Activated B cell treated with CpG ODN at 0.5 μM for 24 hours (primary cell): ENCODE measurements around the gene PSMD5. TPM values are rescaled to one million over a fixed set of nuclear protein-coding genes. Genes with fewer than 3 reads are reported as not detected.

Experiments used
- ATAC-seq: fragments of 200-7000 bp; cut with Tn5 transposase; one replicate; pipeline ENCODE4 v1.10.0; 2021; ENCODE audit warnings: low read depth, mild to moderate bottlenecking, moderate library complexity
- CTCF ChIA-PET: fragments of 350-600 bp; sonication (Branson Sonifier 250); formaldehyde crosslinking; loops from one replicate; lab custom pipeline; 2021; ENCODE audit warnings: antibody characterized with exemption; lab: Charles Lee
- POLR2A ChIA-PET: fragments of 350-600 bp; sonication (Branson Sonifier 250); formaldehyde crosslinking; loops from one replicate; lab custom pipeline; 2021; ENCODE audit warnings: antibody characterized with exemption; lab: Charles Lee
- DNase-seq: peaks from one replicate; pipeline ENCODE4 v3.0.0; 2022
- H3K27ac Mint-ChIP-seq: one replicate; pipeline ENCODE4 v1.8.0; 2020; ENCODE audit warnings: mixed read lengths
- H3K27me3 Mint-ChIP-seq: one replicate; pipeline ENCODE4 v1.8.0; 2021; ENCODE audit warnings: mixed read lengths
- H3K36me3 Mint-ChIP-seq: one replicate; pipeline ENCODE4 v1.8.0; 2021; ENCODE audit warnings: low read depth, mixed read lengths
- H3K4me1 Mint-ChIP-seq: one replicate; pipeline ENCODE4 v1.8.0; 2021; ENCODE audit warnings: mixed read lengths
- H3K4me3 Mint-ChIP-seq: one replicate; pipeline ENCODE4 v1.8.0; 2020; ENCODE audit warnings: mild to moderate bottlenecking, mixed read lengths
- H3K9me3 Mint-ChIP-seq: one replicate; pipeline ENCODE4 v1.8.0; 2020; ENCODE audit warnings: mixed read lengths
- CTCF ChIP-seq: fragments of 200-600 bp; IDR thresholded peaks from one replicate; pipeline ENCODE4 v1.8.0; 2022; ENCODE audit warnings: antibody characterized with exemption, mild to moderate bottlenecking
- intact Hi-C: fragments of 100-400 bp; cut with micrococcal nuclease; formaldehyde crosslinking; loops from one replicate; pipeline ENCODE4 v1.15.1; 2024
- total RNA-seq: library from RNA; stranded (reverse); gene quantifications from 2 replicates; pipeline ENCODE4 v1.2.3, GENCODE V29; 2022

Gene PSMD5
- total RNA-seq, 1 donor from 2014 or later, result 38.9 TPM

DNA sequence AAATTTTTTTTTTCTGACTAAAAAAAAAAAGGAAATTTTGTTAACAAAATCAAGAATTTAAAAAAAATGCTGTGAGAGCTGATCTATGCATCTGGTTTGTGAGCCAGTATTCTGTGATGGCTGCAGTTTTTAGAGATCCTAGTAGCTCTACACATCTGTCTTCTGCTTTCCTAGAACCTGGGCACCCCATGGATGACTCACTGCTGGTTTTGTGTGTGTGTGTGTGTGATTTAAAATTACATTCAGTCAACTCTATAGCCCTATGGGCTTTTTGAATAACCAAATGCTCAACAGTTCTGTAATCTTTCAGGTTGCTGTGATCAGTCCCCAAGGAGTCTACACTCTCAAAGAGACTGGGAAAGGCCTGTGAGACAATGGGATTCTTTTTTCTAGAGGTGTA, 2.5 kb upstream of the PSMD5 start:
- intact Hi-C loops, result no loop called here
- ATAC-seq (no peak), DNase-seq (no peak)
- POLR2A ChIA-PET, result interaction anchor here (1.4 kb wide), 1 partner anchor 52 kb away, joined by 3 read pairs; the partner anchor contains the start of gene FBXW2
- Mint-ChIP-seq H3K27ac (no peak overlapping the region), H3K4me3 (no peak overlapping the region), H3K4me1 (peaks cover 32% of the 10 kb centered on the region), H3K9me3 (no peaks in the 10 kb centered on the region), H3K27me3 (no peaks in the 10 kb centered on the region), H3K36me3 (peaks cover 8% of the 10 kb centered on the region)
- CTCF ChIA-PET, result no interaction called here
- no peak for TF ChIP-seq CTCF

DNA sequence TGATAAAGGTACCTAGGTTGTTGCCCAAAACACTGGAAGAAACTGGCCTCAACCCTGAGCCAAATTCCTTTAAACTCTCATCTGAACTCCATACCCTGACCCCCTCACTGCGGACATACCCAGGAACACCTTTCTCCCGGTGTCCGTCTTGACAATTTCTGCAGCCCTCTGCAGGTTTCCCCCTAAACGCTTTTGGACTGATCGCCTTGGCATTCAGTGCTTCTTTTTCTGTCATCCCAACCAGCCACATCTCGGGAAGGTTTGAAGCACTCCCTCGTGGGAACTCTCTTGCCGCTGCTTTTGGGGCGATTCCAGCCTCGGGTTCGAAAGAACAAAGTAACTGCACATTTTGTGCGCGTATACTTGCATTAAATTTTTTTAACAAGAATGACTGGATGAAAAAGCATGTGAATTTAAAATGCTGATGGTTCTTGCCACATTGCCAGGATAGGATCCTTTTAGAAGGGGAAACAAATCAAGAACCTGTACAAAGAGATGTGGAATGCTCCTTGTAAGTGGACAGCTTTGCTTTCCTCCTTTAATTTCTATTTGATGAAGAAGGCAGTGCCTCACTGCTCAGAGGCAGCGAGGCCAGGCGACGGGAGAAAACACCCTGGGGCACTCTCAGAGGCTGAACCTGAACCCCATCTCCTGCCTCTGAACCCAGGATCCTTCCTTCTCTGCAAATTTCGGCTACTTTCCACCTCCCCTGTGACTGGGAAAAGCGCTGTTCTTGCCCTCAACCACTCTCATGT, 615 bp downstream of the PSMD5 start:
- DNase-seq, result no peak
- intact Hi-C loops, result loop anchor here (1.0 to 2.0 kb wide), 3 partner anchors 35 to 314 kb away; partner anchors contain the start of genes MEGF9 and PHF19

GRCh38 chr9:120839146-120839545, 3.6 kb downstream of the PSMD5 start:
- Mint-ChIP-seq H3K27ac (no peak overlapping the region), H3K4me1 (peaks cover 34% of the 10 kb centered on the region), H3K27me3 (no peaks in the 10 kb centered on the region), H3K9me3 (no peaks in the 10 kb centered on the region), H3K36me3 (peaks cover 38% of the 10 kb centered on the region), H3K4me3 (no peak overlapping the region)
- ChIA-PET CTCF (no interaction called here), POLR2A (no interaction called here)
- TF ChIP-seq CTCF, result no peak
- DNase-seq, result no peak
- no peak for ATAC-seq
- intact Hi-C loops, result no loop called here

More for the DNA sequence above, 615 bp downstream of the PSMD5 start:
- no peaks in the 10 kb centered on the region for H3K27me3 Mint-ChIP-seq
- POLR2A ChIA-PET, result interaction anchor here (0.9 to 2.0 kb wide), 4 partner anchors 49 to 1424 kb away, joined by 3 to 5 read pairs (median 4); partner anchors contain the start of gene FBXW2
- peak overlapping the region; percentile 90 for H3K4me3 Mint-ChIP-seq
- peaks cover 42% of the 10 kb centered on the region for H3K4me1 Mint-ChIP-seq
- H3K27ac Mint-ChIP-seq, result peak overlapping the region; percentile 91
- TF ChIP-seq CTCF, result no peak
- ATAC-seq, result peak; percentile 7
- no peaks in the 10 kb centered on the region for H3K9me3 Mint-ChIP-seq
- H3K36me3 Mint-ChIP-seq, result peaks cover 28% of the 10 kb centered on the region
- CTCF ChIA-PET, result no interaction called here

DNA sequence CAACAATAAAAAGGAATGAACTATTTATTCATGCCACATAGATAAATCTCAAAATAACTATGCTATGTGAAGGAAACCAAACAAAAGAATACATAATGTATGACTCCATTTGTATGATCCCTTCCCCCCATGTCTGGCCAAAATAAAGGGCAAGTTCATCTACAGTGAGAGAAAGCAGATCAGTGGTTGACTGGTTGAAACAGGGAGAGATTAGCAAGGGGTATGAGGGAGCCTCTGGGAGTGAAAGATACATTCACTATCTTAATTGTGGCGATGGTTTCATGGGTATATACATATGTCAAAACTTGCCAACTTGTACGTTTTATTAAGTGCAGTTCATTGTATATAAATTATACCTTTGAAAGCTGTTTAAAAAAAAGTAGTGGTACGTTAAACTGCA, 4.8 kb downstream of the PSMD5 start:
- ATAC-seq, result no peak
- ChIA-PET CTCF (no interaction called here), POLR2A (no interaction called here)
- Mint-ChIP-seq H3K4me3 (no peak overlapping the region), H3K36me3 (peaks cover 43% of the 10 kb centered on the region), H3K9me3 (no peaks in the 10 kb centered on the region), H3K27ac (no peak overlapping the region), H3K4me1 (peaks cover 26% of the 10 kb centered on the region), H3K27me3 (no peaks in the 10 kb centered on the region)
- no peak for DNase-seq
- no peak for TF ChIP-seq CTCF
- intact Hi-C loops, result no loop called here

- CTCF ChIA-PET, result interaction anchor here (1.4 kb wide), 1 partner anchor 148 kb away, joined by 4 read pairs; no protein-coding TSS in a partner anchor
- ATAC-seq, result no peak
- no peak overlapping the region for H3K27ac Mint-ChIP-seq
- TF ChIP-seq CTCF, result no peak
- no peaks in the 10 kb centered on the region for H3K27me3 Mint-ChIP-seq
- DNase-seq, result no peak
- peaks cover 64% of the 10 kb centered on the region for H3K36me3 Mint-ChIP-seq
- no peaks in the 10 kb centered on the region for H3K4me1 Mint-ChIP-seq
- H3K4me3 Mint-ChIP-seq, result no peak overlapping the region
- POLR2A ChIA-PET, result interaction anchor here (0.6 to 1.6 kb wide), 2 partner anchors 40 to 87 kb away, joined by 3 to 6 read pairs; partner anchors contain the start of gene FBXW2
- intact Hi-C loops, result no loop called here
- no peaks in the 10 kb centered on the region for H3K9me3 Mint-ChIP-seq
Observed at GRCh38 chr9:120833325-120833724, 9.4 kb downstream of the PSMD5 start.
